HEK293T (cell line): ENCODE data around the gene PCDHA9.

Source experiments
- ARNT ChIP-seq: fragments of 450-650 bp; IDR thresholded peaks from 2 replicates; pipeline ENCODE4 v1.6.1; 2017; ENCODE audit warnings: mild to moderate bottlenecking
- FOXA1 ChIP-seq: fragments of 450-650 bp; IDR thresholded peaks from 2 replicates; pipeline ENCODE4 v1.6.1; 2016; ENCODE audit warnings: mild to moderate bottlenecking
- FOXK2 ChIP-seq: fragments of 450-650 bp; IDR thresholded peaks from 2 replicates; pipeline ENCODE4 v1.6.1; 2016; ENCODE audit warnings: mild to moderate bottlenecking
- FOXM1 ChIP-seq: fragments of 450-650 bp; IDR thresholded peaks from 2 replicates; pipeline ENCODE4 v1.6.1; 2017; ENCODE audit warnings: mild to moderate bottlenecking, borderline replicate concordance
- HDGF ChIP-seq: fragments of 450-650 bp; IDR thresholded peaks from 2 replicates; pipeline ENCODE4 v1.6.1; 2017; ENCODE audit warnings: antibody characterized with exemption, borderline replicate concordance
- SP1 ChIP-seq: fragments of 450-650 bp; IDR thresholded peaks from 2 replicates; pipeline ENCODE4 v1.6.1; 2017
- SUZ12 ChIP-seq: fragments of 450-650 bp; IDR thresholded peaks from 2 replicates; pipeline ENCODE4 v1.6.1; 2016; ENCODE audit warnings: mild to moderate bottlenecking
- ZNF384 ChIP-seq: fragments of 450-650 bp; IDR thresholded peaks from 2 replicates; pipeline ENCODE4 v1.6.1; 2016
- TF ChIP-seq, protein P1 (sequence below): fragments of 450-650 bp; IDR thresholded peaks from 2 replicates; pipeline ENCODE4 v1.6.1; 2016

DNA sequence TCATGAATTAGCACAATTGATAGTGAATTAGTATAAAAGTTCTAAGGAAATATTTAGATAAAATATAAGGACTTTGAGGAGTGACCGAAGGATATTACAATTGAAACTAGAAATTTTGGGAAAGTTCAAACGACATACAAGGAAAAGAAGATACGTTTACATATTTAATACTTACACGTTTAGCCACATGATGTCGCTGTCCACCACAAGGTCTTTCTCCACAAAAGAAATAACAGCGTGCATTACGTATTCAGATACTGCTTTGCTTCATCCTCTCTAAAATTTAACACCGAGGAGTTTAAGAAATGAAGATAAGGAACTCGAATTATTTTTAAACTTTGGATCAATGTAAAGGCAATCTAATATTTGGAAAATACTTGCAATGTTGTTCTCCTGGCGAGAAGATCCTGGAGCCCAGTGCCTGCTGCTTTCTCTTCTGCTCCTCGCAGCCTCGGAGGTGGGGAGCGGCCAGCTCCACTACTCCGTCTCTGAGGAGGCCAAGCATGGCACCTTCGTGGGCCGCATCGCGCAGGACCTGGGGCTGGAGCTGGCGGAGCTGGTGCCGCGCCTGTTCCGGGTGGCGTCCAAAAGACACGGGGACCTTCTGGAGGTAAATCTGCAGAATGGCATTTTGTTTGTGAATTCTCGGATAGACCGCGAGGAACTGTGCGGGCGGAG is 47.2 kb upstream of the PCDHA9 start, which contains the start of gene PCDHA3:
- TF ChIP-seq, protein P1, sequence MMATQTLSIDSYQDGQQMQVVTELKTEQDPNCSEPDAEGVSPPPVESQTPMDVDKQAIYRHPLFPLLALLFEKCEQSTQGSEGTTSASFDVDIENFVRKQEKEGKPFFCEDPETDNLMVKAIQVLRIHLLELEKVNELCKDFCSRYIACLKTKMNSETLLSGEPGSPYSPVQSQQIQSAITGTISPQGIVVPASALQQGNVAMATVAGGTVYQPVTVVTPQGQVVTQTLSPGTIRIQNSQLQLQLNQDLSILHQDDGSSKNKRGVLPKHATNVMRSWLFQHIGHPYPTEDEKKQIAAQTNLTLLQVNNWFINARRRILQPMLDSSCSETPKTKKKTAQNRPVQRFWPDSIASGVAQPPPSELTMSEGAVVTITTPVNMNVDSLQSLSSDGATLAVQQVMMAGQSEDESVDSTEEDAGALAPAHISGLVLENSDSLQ, result no peak
- no peak for TF ChIP-seq HDGF
- no peak for TF ChIP-seq FOXM1
- no peak for TF ChIP-seq ZNF384
- TF ChIP-seq FOXK2, result no peak
- no peak for TF ChIP-seq SUZ12
- TF ChIP-seq FOXA1, result no peak
- no peak for TF ChIP-seq SP1
- TF ChIP-seq ARNT, result no peak
